GM12878 (cell line): ENCODE data around the gene DNMT3A.

Experiments
- BCL11A ChIP-seq: IDR thresholded peaks from 2 replicates; pipeline ENCODE4 v1.6.1; 2011; ENCODE audit warnings: low read depth, low read length
- BCL3 ChIP-seq: IDR thresholded peaks from 2 replicates; pipeline ENCODE4 v1.6.1; 2011; ENCODE audit warnings: borderline replicate concordance, low read depth, mild to moderate bottlenecking, moderate library complexity, low read length; ENCODE audit not compliant: insufficient read depth, poor library complexity, severe bottlenecking
- CBFB ChIP-seq: IDR thresholded peaks from 2 replicates; pipeline ENCODE4 v1.6.1; 2016; ENCODE audit warnings: antibody characterized with exemption, low read depth
- CTCF ChIP-seq, 3 experiments: IDR thresholded peaks in 2 of 3; conservative IDR thresholded peaks in 1 of 3; 2 replicates each; pipeline ENCODE4 v1.5.1; 2011; ENCODE audit warnings: low read depth in 3 of 3, low read length in 3 of 3, mild to moderate bottlenecking in 3 of 3, control low read depth in 2 of 3, moderate library complexity in 2 of 3, inconsistent platforms in 1 of 3, mixed read lengths in 1 of 3; ENCODE audit not compliant: control insufficient read depth in 2 of 3, insufficient read depth in 1 of 3; ENCODE audit errors: extremely low read depth in 1 of 3
- CUX1 ChIP-seq: IDR thresholded peaks from 2 replicates; pipeline ENCODE4 v1.6.1; 2012; ENCODE audit warnings: improper control_type of control experiment, low read depth, low read length; ENCODE audit not compliant: insufficient replicate concordance
- EZH2 ChIP-seq: IDR thresholded peaks from 2 replicates; pipeline ENCODE4 v1.6.1; 2012; ENCODE audit warnings: low read depth, mild to moderate bottlenecking, control low read depth, inconsistent platforms, low read length, borderline replicate concordance; ENCODE audit not compliant: control insufficient read depth
- POLR2A ChIP-seq: IDR thresholded peaks from 2 replicates; pipeline ENCODE4 v1.6.1; 2011; ENCODE audit warnings: low read depth, mild to moderate bottlenecking, low read length
- RB1 ChIP-seq: fragments of 450-650 bp; formaldehyde crosslinking; IDR thresholded peaks from 2 replicates; pipeline ENCODE4 v1.6.1; 2017; ENCODE audit warnings: mild to moderate bottlenecking, borderline replicate concordance
- RELA ChIP-seq: fragments of 450-650 bp; IDR thresholded peaks from 2 replicates; pipeline ENCODE4 v1.8.0; 2014; ENCODE audit warnings: borderline replicate concordance; ENCODE audit not compliant: partially characterized antibody
- RFX5 ChIP-seq: IDR thresholded peaks from 2 replicates; pipeline ENCODE4 v1.6.1; 2011; ENCODE audit warnings: low read depth, low read length, improper control_type of control experiment
- ZBTB11 ChIP-seq: fragments of 450-650 bp; formaldehyde crosslinking; IDR thresholded peaks from 2 replicates; pipeline ENCODE4 v1.5.0; 2022; ENCODE audit warnings: mild to moderate bottlenecking, missing genetic modification characterization
- ZNF687 ChIP-seq: fragments of 450-650 bp; IDR thresholded peaks from 2 replicates; pipeline ENCODE4 v1.6.1; 2017; ENCODE audit warnings: mild to moderate bottlenecking, moderate library complexity

GRCh38 chr2:25188405-25188804 is 153.3 kb downstream of the DNMT3A start:
- TF ChIP-seq ZBTB11 (CRISPR knock-in tag) (no peak), POLR2A (no peak), CTCF (IDR thresholded peaks at IDR 0.05 in 2 of 3, conservative IDR thresholded peaks at IDR 0.05 in 1 of 3; ENCODE audit: control insufficient read depth in 2 of 3, extremely low read depth in 1 of 3, insufficient read depth in 1 of 3, low read depth in 3 of 3, low read length in 3 of 3) (no peak), CBFB (no peak), RB1 (no peak), RELA (no peak), EZH2 (no peak), CUX1 (no peak), BCL11A (no peak), BCL3 (no peak), ZNF687 (no peak), RFX5 (no peak)
